Measurements from ENCODE around the gene ANK2. TPM values are rescaled to one million over a fixed set of nuclear protein-coding genes. Genes with fewer than 3 reads are reported as not detected.
A peak's percentile ranks its signal among the peaks of the same experiment; 100 is the strongest.

Gene ANK2
- total RNA-seq, 1 donor from 2014 or later, result 121 TPM

- peak overlapping the region; percentile 14 for H3K27ac ChIP-seq
- Mint-ChIP-seq H3K4me3 (no peak overlapping the region), H3K27ac (no peak overlapping the region), H3K27me3 (ENCODE audit: insufficient read depth, low read depth) (no peaks in the 10 kb centered on the region), H3K4me1 (no peaks in the 10 kb centered on the region), H3K36me3 (no peaks in the 10 kb centered on the region), H3K9me3 (peaks cover 4% of the 10 kb centered on the region)
- peaks cover 22% of the 10 kb centered on the region for H3F3A ChIP-seq (ENCODE audit: low read depth)
- H3K4me2 ChIP-seq, result peak overlapping the region; percentile 97
- TF ChIP-seq EZH2phosphoT487 (IDR thresholded peaks at IDR 0.05) (no peak), EZH2 (IDR thresholded peaks at IDR 0.05) (no peak), CTCF (IDR thresholded peaks at IDR 0.05) (no peak)
- peak overlapping the region; percentile 49 for H3K9ac ChIP-seq
- peaks cover 50% of the 10 kb centered on the region for H3K4me1 ChIP-seq
- no peak overlapping the region for H2AFZ ChIP-seq (replicated peaks)
- H3K79me2 ChIP-seq (ENCODE audit: low read depth), result peaks cover 59% of the 10 kb centered on the region
- DNase-seq (ENCODE audit: low spot score), result no peak
- H3K27me3 ChIP-seq, result no peaks in the 10 kb centered on the region
- H3K9me3 ChIP-seq (ENCODE audit: low read depth), result no peaks in the 10 kb centered on the region
- peaks cover 8% of the 10 kb centered on the region for H4K20me1 ChIP-seq (ENCODE audit: low read depth)
- no peaks in the 10 kb centered on the region for H3K36me3 ChIP-seq
- peak overlapping the region; percentile 85 for H3K4me3 ChIP-seq
Observed at GRCh38 chr4:113050371-113050755, 910 bp downstream of the ANK2 start.

GRCh38 chr4:113050837-113051236, 1.4 kb downstream of the ANK2 start:
- Mint-ChIP-seq H3K36me3 (no peaks in the 10 kb centered on the region), H3K9me3 (peaks cover 4% of the 10 kb centered on the region), H3K27me3 (ENCODE audit: insufficient read depth, low read depth) (no peaks in the 10 kb centered on the region), H3K27ac (no peak overlapping the region), H3K4me1 (no peaks in the 10 kb centered on the region), H3K4me3 (no peak overlapping the region)
- no peak overlapping the region for H3K27ac ChIP-seq
- peaks cover 50% of the 10 kb centered on the region for H3K4me1 ChIP-seq
- peak overlapping the region; percentile 85 for H3K4me3 ChIP-seq
- H2AFZ ChIP-seq (replicated peaks), result no peak overlapping the region
- no peaks in the 10 kb centered on the region for H3K36me3 ChIP-seq
- peak overlapping the region; percentile 97 for H3K4me2 ChIP-seq
- no peaks in the 10 kb centered on the region for H3K9me3 ChIP-seq (ENCODE audit: low read depth)
- H3F3A ChIP-seq (ENCODE audit: low read depth), result peaks cover 22% of the 10 kb centered on the region
- H3K79me2 ChIP-seq (ENCODE audit: low read depth), result peaks cover 64% of the 10 kb centered on the region
- DNase-seq (ENCODE audit: low spot score), result no peak
- H3K9ac ChIP-seq, result peak overlapping the region; percentile 49
- H4K20me1 ChIP-seq (ENCODE audit: low read depth), result peaks cover 8% of the 10 kb centered on the region
- TF ChIP-seq EZH2phosphoT487 (IDR thresholded peaks at IDR 0.05) (no peak), EZH2 (IDR thresholded peaks at IDR 0.05) (no peak), CTCF (IDR thresholded peaks at IDR 0.05) (no peak)
- no peaks in the 10 kb centered on the region for H3K27me3 ChIP-seq

GRCh38 chr4:113051361-113051760, 1.9 kb downstream of the ANK2 start:
- no peak for DNase-seq (ENCODE audit: low spot score)
- Histone ChIP-seq H3F3A (ENCODE audit: low read depth) (peaks cover 22% of the 10 kb centered on the region), H3K4me1 (peaks cover 50% of the 10 kb centered on the region), H3K79me2 (ENCODE audit: low read depth) (peaks cover 69% of the 10 kb centered on the region), H3K27me3 (no peaks in the 10 kb centered on the region), H3K9ac (peak overlapping the region; percentile 49), H3K27ac (peak overlapping the region; percentile 21), H4K20me1 (ENCODE audit: low read depth) (peaks cover 8% of the 10 kb centered on the region), H3K9me3 (ENCODE audit: low read depth) (no peaks in the 10 kb centered on the region), H2AFZ (replicated peaks) (no peak overlapping the region), H3K4me2 (peak overlapping the region; percentile 97), H3K4me3 (peak overlapping the region; percentile 85), H3K36me3 (no peaks in the 10 kb centered on the region)
- Mint-ChIP-seq H3K27me3 (ENCODE audit: insufficient read depth, low read depth) (no peaks in the 10 kb centered on the region), H3K27ac (no peak overlapping the region), H3K9me3 (peaks cover 4% of the 10 kb centered on the region), H3K4me3 (no peak overlapping the region), H3K36me3 (no peaks in the 10 kb centered on the region), H3K4me1 (no peaks in the 10 kb centered on the region)
- no peak for TF ChIP-seq EZH2 (IDR thresholded peaks at IDR 0.05)

GRCh38 chr4:113052379-113052951, 3.0 kb downstream of the ANK2 start:
- Histone ChIP-seq H3K27me3 (no peaks in the 10 kb centered on the region), H3K4me1 (peaks cover 57% of the 10 kb centered on the region), H3K4me2 (peak overlapping the region; percentile 97), H3K9me3 (ENCODE audit: low read depth) (no peaks in the 10 kb centered on the region), H3F3A (ENCODE audit: low read depth) (peaks cover 22% of the 10 kb centered on the region), H4K20me1 (ENCODE audit: low read depth) (peaks cover 8% of the 10 kb centered on the region), H3K36me3 (no peaks in the 10 kb centered on the region), H3K79me2 (ENCODE audit: low read depth) (peaks cover 80% of the 10 kb centered on the region), H2AFZ (replicated peaks) (no peak overlapping the region), H3K27ac (no peak overlapping the region), H3K9ac (no peak overlapping the region), H3K4me3 (peak overlapping the region; percentile 85)
- DNase-seq (ENCODE audit: low spot score), result no peak
- peaks cover 4% of the 10 kb centered on the region for H3K9me3 Mint-ChIP-seq
- H3K36me3 Mint-ChIP-seq, result no peaks in the 10 kb centered on the region
- no peak overlapping the region for H3K27ac Mint-ChIP-seq
- H3K27me3 Mint-ChIP-seq (ENCODE audit: insufficient read depth, low read depth), result no peaks in the 10 kb centered on the region
- no peak overlapping the region for H3K4me3 Mint-ChIP-seq
- no peaks in the 10 kb centered on the region for H3K4me1 Mint-ChIP-seq
- TF ChIP-seq EZH2 (IDR thresholded peaks at IDR 0.05) (no peak), CTCF (IDR thresholded peaks at IDR 0.05) (no peak), EZH2phosphoT487 (IDR thresholded peaks at IDR 0.05) (no peak)
